ENCODE results near the gene PDE11A. TPM values are rescaled to one million over a fixed set of nuclear protein-coding genes. Genes with fewer than 3 reads are reported as not detected.

The PDE11A gene
- total and polyA plus RNA-seq, 8 donors = 0.28 to 5.0 (median 1.7) TPM

DNA sequence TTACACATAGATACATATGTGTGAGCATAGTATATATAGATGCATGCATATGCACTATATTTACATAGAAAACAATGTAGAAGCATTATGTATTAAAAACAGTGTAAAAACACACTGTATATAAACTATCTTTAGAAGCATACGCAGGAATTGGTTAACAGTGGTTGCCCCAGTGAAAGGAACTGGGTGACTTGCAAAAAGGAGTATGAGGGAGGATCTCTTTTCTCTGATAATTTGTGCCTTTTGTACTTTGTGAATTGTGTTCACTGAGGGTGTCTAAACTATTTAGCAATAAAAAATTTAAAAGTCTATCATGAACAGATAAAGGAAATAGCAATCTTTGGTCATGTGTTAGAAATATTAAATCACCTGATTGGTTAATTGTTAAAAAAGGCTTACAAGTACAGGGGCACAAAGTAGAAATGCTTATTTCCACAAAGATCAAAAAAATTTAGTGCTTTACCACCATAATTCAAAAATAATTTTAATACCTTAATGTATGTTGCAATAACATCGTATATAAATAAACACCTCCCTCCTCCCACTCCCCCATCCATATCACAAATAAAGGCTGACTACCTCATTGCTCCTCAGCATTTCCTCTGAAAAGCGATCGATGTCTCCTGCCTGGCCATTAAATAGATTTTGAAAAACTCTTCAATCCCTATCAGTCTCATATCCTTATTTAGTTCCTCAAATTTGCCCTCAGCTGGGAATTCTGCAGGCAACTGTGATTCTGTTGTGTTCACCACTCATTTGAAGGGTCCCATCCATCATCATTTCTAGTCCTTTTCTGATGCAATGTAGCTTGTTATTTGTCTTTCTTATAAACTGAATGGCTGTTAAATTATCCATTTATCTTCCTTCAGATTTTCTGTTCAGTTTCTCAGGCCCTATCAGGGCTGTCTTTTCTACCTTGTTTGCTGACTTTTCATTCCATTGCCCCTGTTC lies 422.7 kb downstream of the PDE11A start:
- FAIRE-seq (no peak), ATAC-seq (no peak), DNase-seq (no peak)
- 56 to 57% methylated on average over 4 of the region's 4 CpGs for WGBS, 2 donors
- H3K27me3 ChIP-seq = no peaks in the 10 kb centered on the region
- H3K9me3 ChIP-seq = no peaks in the 10 kb centered on the region
- H3K4me1 ChIP-seq = no peaks in the 10 kb centered on the region
- intact Hi-C loops (cut with DNase I) = no loop called here
- no peaks in the 10 kb centered on the region for H3K36me3 ChIP-seq
- H3K4me3 ChIP-seq = no peak overlapping the region
- no peak overlapping the region for H3K27ac ChIP-seq
- TF ChIP-seq, protein P1, sequence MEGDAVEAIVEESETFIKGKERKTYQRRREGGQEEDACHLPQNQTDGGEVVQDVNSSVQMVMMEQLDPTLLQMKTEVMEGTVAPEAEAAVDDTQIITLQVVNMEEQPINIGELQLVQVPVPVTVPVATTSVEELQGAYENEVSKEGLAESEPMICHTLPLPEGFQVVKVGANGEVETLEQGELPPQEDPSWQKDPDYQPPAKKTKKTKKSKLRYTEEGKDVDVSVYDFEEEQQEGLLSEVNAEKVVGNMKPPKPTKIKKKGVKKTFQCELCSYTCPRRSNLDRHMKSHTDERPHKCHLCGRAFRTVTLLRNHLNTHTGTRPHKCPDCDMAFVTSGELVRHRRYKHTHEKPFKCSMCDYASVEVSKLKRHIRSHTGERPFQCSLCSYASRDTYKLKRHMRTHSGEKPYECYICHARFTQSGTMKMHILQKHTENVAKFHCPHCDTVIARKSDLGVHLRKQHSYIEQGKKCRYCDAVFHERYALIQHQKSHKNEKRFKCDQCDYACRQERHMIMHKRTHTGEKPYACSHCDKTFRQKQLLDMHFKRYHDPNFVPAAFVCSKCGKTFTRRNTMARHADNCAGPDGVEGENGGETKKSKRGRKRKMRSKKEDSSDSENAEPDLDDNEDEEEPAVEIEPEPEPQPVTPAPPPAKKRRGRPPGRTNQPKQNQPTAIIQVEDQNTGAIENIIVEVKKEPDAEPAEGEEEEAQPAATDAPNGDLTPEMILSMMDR (IDR thresholded peaks at IDR 0.05) = no peak

DNA sequence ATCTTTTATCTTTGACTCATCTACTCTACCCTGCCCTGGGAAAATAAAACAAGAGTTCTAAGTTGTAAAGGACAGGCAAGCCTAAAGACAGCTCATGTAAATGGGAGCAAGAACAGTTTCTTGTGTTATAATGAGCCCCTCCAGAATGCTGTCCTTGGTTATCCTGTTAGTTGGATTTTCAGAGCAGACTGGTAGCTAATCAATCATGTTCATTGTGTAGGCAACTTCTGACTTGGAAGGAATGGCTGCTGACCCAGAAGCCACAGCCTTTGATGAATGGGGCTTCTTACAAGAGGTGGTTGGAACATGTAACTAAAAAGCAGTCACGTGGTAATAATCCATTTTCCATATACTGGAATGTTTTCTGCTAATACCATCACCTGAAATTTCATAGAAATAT lies 425.8 kb downstream of the PDE11A start:
- H3K9me3 ChIP-seq = no peaks in the 10 kb centered on the region
- no peak overlapping the region for H3K27ac ChIP-seq
- WGBS, 2 donors = 82 to 85% methylated on average over 1 of the region's 1 CpG
- no peak overlapping the region for H3K4me3 ChIP-seq
- FAIRE-seq (no peak), DNase-seq (no peak), ATAC-seq (no peak)
- TF ChIP-seq, protein P1 (IDR thresholded peaks at IDR 0.05) = no peak
- intact Hi-C loops (cut with DNase I) = no loop called here
- no peaks in the 10 kb centered on the region for H3K36me3 ChIP-seq
- H3K27me3 ChIP-seq = no peaks in the 10 kb centered on the region
- no peaks in the 10 kb centered on the region for H3K4me1 ChIP-seq

DNA sequence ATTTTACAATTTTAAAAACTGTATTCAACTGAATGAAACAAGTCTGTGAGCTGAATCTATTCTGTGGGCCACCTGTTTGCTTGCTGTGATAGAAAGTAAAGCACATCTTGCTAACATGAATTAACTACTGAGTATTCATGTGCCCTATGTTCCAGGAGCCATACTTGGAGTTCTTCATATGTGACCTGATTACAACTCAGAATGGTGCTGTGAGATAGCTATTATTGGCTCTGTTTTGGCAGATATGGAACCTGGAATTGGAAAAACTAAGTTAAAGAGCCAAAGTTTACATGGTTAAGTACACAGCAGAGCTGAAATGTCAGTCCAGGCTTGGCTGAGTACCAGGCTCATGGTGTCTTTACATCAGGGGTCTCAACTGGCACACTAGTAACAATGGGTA lies 426.3 kb downstream of the PDE11A start:
- H3K4me1 ChIP-seq = no peaks in the 10 kb centered on the region
- no peaks in the 10 kb centered on the region for H3K36me3 ChIP-seq
- intact Hi-C loops (cut with DNase I) = no loop called here
- no peak for ATAC-seq
- no peak overlapping the region for H3K27ac ChIP-seq
- H3K4me3 ChIP-seq = no peak overlapping the region
- no peak for DNase-seq
- TF ChIP-seq, protein P1 (IDR thresholded peaks at IDR 0.05) = no peak
- no peaks in the 10 kb centered on the region for H3K27me3 ChIP-seq
- no peak for FAIRE-seq
- H3K9me3 ChIP-seq = no peaks in the 10 kb centered on the region

DNA sequence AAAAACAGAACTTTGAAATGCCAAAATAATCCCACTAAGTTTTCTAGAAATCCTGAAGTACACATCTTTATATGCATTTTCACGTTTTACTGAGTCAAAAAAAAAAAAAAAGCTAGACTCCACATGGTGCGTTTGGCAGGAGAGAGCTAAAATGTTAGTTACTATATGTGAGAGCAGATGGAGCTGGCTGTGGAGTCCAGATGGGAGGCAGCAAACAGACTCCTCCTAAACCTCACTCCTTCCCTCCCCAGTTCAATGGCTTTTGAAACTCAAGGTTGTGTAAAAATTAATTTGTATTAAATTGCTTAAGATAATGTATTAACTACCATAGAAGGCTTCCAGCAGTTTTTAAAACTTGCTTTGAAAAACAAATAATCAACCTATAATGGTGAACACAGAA lies 431.2 kb downstream of the PDE11A start:
- ATAC-seq = no peak
- intact Hi-C loops (cut with DNase I) = no loop called here
- H3K9me3 ChIP-seq = no peaks in the 10 kb centered on the region
- no peak overlapping the region for H3K27ac ChIP-seq
- no peak overlapping the region for H3K4me3 ChIP-seq
- H3K27me3 ChIP-seq = no peaks in the 10 kb centered on the region
- no peak for FAIRE-seq
- no peaks in the 10 kb centered on the region for H3K4me1 ChIP-seq
- DNase-seq = no peak
- 43 to 48% methylated on average over 2 of the region's 2 CpGs for WGBS, 2 donors
- TF ChIP-seq, protein P1 (IDR thresholded peaks at IDR 0.05) = no peak
- H3K36me3 ChIP-seq = no peaks in the 10 kb centered on the region

DNA sequence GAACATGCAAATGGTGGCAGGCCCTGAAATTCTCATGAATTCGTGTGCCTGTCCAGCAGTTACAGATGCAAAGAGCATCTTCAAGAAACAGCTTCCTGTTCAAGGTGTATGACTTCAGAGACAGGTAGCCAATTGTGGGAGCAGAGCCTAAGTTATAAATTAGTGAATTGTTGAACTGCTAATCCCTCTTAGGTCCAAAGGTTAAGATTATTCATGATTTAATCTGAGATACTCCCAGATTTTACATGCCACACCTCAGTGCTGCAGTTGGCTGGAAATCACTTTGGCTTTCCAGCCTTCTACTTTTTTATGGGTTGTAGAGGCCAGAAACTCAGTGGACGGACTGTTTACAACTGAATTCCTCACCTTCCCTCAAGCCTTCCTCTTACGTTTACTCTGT lies 432.2 kb downstream of the PDE11A start:
- FAIRE-seq = no peak
- no peak for DNase-seq
- Histone ChIP-seq H3K27ac (no peak overlapping the region), H3K4me3 (no peak overlapping the region), H3K9me3 (no peaks in the 10 kb centered on the region), H3K27me3 (no peaks in the 10 kb centered on the region), H3K36me3 (no peaks in the 10 kb centered on the region), H3K4me1 (no peaks in the 10 kb centered on the region)
- WGBS, 2 donors = 81 to 84% methylated on average over 3 of the region's 3 CpGs
- no peak for ATAC-seq
- TF ChIP-seq, protein P1 (IDR thresholded peaks at IDR 0.05) = no peak
- intact Hi-C loops (cut with DNase I) = no loop called here

All from pancreas (tissue), 10 donors.